PFSK-1 (cell line): Measurements from ENCODE around the gene AP4M1.

Experiments
- FOXP2 ChIP-seq: optimal IDR thresholded peaks from 2 replicates; pipeline ENCODE3; 2011; ENCODE audit warnings: borderline replicate concordance, control low read depth, inconsistent platforms; ENCODE audit not compliant: insufficient read depth; ENCODE audit errors: extremely low read length, extremely low read depth
- POLR2AphosphoS5 ChIP-seq: IDR thresholded peaks from 2 replicates; pipeline ENCODE4 v1.6.1; 2012; ENCODE audit warnings: low read depth, mild to moderate bottlenecking, control low read depth, low read length, moderate library complexity
- SIN3A ChIP-seq: IDR thresholded peaks from 2 replicates; pipeline ENCODE4 v1.6.1; 2012; ENCODE audit warnings: mild to moderate bottlenecking, low read length, moderate library complexity, borderline replicate concordance; ENCODE audit not compliant: insufficient read depth
- TAF1 ChIP-seq: IDR thresholded peaks from 2 replicates; pipeline ENCODE4 v1.6.1; 2012; ENCODE audit warnings: low read length, control low read depth, borderline replicate concordance; ENCODE audit not compliant: insufficient read depth
- TF ChIP-seq, protein P1 (sequence below), 2 experiments: IDR thresholded peaks; 2 replicates each; pipeline versions ENCODE4 v1.6.1 to v1.8.0; 2011 to 2012; ENCODE audit warnings: low read depth in 2 of 2, low read length in 2 of 2, control low read depth in 1 of 2, inconsistent platforms in 1 of 2, mild to moderate bottlenecking in 1 of 2, moderate library complexity in 1 of 2; ENCODE audit not compliant: insufficient read depth in 1 of 2

The AP4M1 gene

DNA sequence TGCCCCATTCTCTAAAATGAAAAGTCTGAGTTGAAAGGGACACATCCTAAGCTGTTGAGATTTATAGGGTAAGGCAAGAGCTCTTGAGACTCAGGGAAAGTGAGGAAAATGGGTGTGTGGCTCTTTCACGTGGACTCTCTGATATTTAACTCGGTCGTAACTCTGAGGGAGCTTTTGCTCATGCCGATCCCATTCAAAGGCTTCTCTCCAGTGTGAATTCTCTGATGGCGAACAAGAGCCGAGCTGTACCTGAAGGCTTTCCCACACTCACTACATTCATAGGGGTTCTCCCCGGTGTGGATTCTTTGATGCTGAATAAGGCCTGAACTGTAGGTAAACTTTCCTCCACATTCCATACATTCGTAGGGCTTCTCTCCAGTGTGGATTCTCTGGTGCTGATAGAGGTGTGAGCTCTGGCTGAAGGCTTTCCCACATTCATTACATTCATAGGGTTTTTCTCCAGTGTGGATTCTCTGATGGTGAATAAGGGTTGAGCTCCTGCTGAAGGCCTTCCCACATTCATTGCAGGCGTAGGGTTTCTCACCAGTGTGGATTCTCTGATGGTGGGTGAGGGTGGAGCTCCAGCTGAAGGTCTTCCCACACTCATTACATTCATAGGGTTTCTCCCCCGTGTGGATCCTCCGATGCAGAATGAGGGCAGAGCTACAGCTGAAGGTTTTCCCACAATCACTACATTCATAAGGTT, 30.3 kb upstream of the AP4M1 start:
- TF ChIP-seq SIN3A (no peak), POLR2AphosphoS5 (no peak), TAF1 (no peak), FOXP2 (no peak)
- TF ChIP-seq, protein P1, sequence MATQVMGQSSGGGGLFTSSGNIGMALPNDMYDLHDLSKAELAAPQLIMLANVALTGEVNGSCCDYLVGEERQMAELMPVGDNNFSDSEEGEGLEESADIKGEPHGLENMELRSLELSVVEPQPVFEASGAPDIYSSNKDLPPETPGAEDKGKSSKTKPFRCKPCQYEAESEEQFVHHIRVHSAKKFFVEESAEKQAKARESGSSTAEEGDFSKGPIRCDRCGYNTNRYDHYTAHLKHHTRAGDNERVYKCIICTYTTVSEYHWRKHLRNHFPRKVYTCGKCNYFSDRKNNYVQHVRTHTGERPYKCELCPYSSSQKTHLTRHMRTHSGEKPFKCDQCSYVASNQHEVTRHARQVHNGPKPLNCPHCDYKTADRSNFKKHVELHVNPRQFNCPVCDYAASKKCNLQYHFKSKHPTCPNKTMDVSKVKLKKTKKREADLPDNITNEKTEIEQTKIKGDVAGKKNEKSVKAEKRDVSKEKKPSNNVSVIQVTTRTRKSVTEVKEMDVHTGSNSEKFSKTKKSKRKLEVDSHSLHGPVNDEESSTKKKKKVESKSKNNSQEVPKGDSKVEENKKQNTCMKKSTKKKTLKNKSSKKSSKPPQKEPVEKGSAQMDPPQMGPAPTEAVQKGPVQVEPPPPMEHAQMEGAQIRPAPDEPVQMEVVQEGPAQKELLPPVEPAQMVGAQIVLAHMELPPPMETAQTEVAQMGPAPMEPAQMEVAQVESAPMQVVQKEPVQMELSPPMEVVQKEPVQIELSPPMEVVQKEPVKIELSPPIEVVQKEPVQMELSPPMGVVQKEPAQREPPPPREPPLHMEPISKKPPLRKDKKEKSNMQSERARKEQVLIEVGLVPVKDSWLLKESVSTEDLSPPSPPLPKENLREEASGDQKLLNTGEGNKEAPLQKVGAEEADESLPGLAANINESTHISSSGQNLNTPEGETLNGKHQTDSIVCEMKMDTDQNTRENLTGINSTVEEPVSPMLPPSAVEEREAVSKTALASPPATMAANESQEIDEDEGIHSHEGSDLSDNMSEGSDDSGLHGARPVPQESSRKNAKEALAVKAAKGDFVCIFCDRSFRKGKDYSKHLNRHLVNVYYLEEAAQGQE (IDR thresholded peaks at IDR 0.05; ENCODE audit: insufficient read depth in 1 of 2, low read depth in 2 of 2, low read length in 2 of 2) = no peak

DNA sequence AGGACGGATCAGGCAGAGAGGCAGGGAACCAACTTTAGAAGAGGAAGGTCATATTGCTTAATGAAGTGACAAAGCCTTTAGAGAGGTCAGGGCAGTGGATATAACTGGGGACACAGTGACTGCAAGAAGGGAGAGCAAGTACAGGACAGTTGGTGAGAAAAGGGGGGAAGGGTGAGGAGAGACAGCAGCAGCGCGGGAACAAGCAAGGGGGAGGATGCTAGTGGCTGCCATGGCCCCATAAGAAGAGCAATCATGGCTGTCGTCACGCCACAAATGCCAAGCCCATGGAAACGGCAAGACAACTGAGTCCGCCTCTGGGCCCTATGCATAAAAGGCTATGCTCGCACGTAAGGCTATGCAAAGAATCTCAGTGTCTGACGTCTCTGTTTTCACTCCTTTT, 29.0 kb upstream of the AP4M1 start:
- no peak for TF ChIP-seq FOXP2
- TF ChIP-seq, protein P1 (IDR thresholded peaks at IDR 0.05; ENCODE audit: insufficient read depth in 1 of 2, low read depth in 2 of 2, low read length in 2 of 2) = no peak

DNA sequence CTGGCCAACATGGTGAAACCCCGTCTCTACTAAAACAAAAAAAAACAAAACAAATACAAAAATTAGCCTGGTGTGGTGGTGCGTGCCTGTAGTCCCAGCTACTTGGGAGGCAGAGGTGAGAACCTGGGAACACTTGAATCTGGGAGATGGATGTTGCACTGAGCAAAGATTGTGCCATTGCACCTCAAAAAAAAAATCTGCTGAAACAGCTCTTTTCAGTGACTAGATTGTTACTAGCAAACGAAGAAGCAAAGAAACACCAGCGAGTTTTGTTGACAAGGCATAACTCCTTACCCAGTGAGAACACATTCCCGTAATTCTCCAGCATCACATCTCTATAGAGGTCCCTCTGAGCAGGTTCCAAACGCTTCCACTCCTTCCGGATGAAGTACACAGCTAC, 26.6 kb upstream of the AP4M1 start:
- no peak for TF ChIP-seq FOXP2
- no peak for TF ChIP-seq SIN3A
- TF ChIP-seq TAF1 = no peak
- TF ChIP-seq POLR2AphosphoS5 = no peak
- TF ChIP-seq, protein P1 (IDR thresholded peaks at IDR 0.05; ENCODE audit: insufficient read depth in 1 of 2, low read depth in 2 of 2, low read length in 2 of 2) = no peak

DNA sequence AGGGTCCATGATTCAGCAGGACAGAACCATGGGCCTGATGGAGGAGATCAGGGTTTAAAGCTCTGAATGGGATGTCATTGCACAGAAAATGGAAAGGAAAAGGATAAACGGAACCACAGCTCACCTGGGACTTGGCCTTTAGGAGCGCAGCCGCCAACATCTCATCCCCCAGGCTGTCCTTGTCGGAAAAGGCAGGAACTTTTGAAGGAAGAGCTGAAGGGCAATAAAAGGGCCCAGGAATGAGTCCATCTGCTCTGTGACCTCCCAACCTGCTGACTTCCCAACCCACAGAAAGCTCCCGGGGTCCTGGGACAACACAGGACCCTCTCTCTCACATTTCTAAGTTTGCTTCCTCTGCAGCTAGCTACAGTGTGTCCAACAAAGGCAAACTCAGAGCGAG, 26.0 kb upstream of the AP4M1 start:
- TF ChIP-seq FOXP2 (no peak), SIN3A (no peak), TAF1 (no peak), POLR2AphosphoS5 (no peak)
- TF ChIP-seq, protein P1 (IDR thresholded peaks at IDR 0.05; ENCODE audit: insufficient read depth in 1 of 2, low read depth in 2 of 2, low read length in 2 of 2) = no peak

DNA sequence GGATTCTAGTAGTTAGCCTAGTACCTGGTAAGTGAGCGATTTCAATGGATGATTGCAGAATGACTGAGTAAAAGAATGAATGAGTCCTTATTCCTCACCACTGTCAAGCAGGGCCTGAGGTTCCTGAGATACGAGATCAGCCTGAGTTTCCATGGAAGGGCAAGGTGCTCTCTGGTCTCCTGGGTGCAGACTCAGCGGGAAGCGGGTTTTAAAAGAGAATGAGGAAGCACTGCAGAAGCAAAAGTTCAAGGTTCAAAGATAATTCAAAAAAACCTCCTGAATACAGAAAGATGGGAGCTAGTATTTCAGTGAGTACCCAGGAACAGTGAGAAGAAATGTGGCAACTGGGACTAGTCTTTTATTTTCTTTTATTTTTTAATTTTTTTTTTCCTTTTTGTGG, 24.2 kb upstream of the AP4M1 start:
- TF ChIP-seq FOXP2 = no peak
- TF ChIP-seq, protein P1 (IDR thresholded peaks at IDR 0.05; ENCODE audit: insufficient read depth in 1 of 2, low read depth in 2 of 2, low read length in 2 of 2) = no peak
- no peak for TF ChIP-seq TAF1
- TF ChIP-seq POLR2AphosphoS5 = no peak
- no peak for TF ChIP-seq SIN3A
